ENCODE measurements around the gene MLANA. TPM values are rescaled to one million over a fixed set of nuclear protein-coding genes. Genes with fewer than 3 reads are reported as not detected.
A peak's percentile ranks its signal among the peaks of the same experiment; 100 is the strongest.
"Not testable (repeated sequence)": the region's sequence is repeated elsewhere in the genome, so short reads cannot be mapped to it uniquely, and the experiment has no call there.

MLANA gene
- total RNA-seq, 6 donors from 2014 or later, result not detected

GRCh38 chr9:5879419-5880181 is 11.1 kb upstream of the MLANA start:
- H3K27ac ChIP-seq, result no peak overlapping the region
- H3K27me3 ChIP-seq, result no peaks in the 10 kb centered on the region
- ATAC-seq (ENCODE audit: low FRiP score in 2 of 2) (peak in 1 of 2 donors; percentile 78), DNase-seq (no peak)
- 88% methylated on average over 10 of the region's 10 CpGs for WGBS, 2 donors
- no peaks in the 10 kb centered on the region for H3K36me3 ChIP-seq
- H3K9me3 ChIP-seq, result no peaks in the 10 kb centered on the region
- H3K4me1 ChIP-seq, result no peaks in the 10 kb centered on the region
- no peak for TF ChIP-seq POLR2AphosphoS5 (IDR thresholded peaks at IDR 0.05)
- no peak for TF ChIP-seq EP300 (IDR thresholded peaks at IDR 0.05)
- no peak for TF ChIP-seq POLR2A (IDR thresholded peaks at IDR 0.05)
- H3K4me3 ChIP-seq, result no peak overlapping the region

- WGBS, 2 donors, result 94 to 98% methylated on average over 5 of the region's 5 CpGs
- not testable (repeated sequence) for ATAC-seq (ENCODE audit: low FRiP score in 2 of 2)
Observed at GRCh38 chr9:5882244-5883012, 8.3 kb upstream of the MLANA start.

GRCh38 chr9:5884191-5884590 is 6.5 kb upstream of the MLANA start:
- no peaks in the 10 kb centered on the region for H3K36me3 ChIP-seq

More at GRCh38 chr9:5882244-5883012, 8.3 kb upstream of the MLANA start:
- H3K9me3 ChIP-seq, H3K4me3 ChIP-seq, H3K4me1 ChIP-seq, DNase-seq, H3K36me3 ChIP-seq, H3K27me3 ChIP-seq, H3K27ac ChIP-seq: not testable (repeated sequence)

GRCh38 chr9:5886114-5886939 is 4.4 kb upstream of the MLANA start:
- 54 to 55% methylated on average over 8 of the region's 8 CpGs for WGBS, 2 donors
- ATAC-seq (ENCODE audit: low FRiP score in 2 of 2), result peak; percentile 68 to 81
- DNase-seq, result peak in 1 of 2 donors; percentile 58
- H3K27ac ChIP-seq, result no peak overlapping the region
- no peak for TF ChIP-seq EP300 (IDR thresholded peaks at IDR 0.05)
- TF ChIP-seq CTCF (IDR thresholded peaks at IDR 0.05), result peak; percentile 74 to 93 (median 82)
- no peak for TF ChIP-seq POLR2AphosphoS5 (IDR thresholded peaks at IDR 0.05)
- TF ChIP-seq POLR2A (IDR thresholded peaks at IDR 0.05), result no peak
- no peaks in the 10 kb centered on the region for H3K9me3 ChIP-seq
- H3K4me1 ChIP-seq, result no peaks in the 10 kb centered on the region
- H3K36me3 ChIP-seq, result no peaks in the 10 kb centered on the region
- H3K27me3 ChIP-seq, result no peaks in the 10 kb centered on the region
- H3K4me3 ChIP-seq, result no peak overlapping the region

More at GRCh38 chr9:5884191-5884590, 6.5 kb upstream of the MLANA start:
- Histone ChIP-seq H3K9me3 (no peaks in the 10 kb centered on the region), H3K27ac (no peak overlapping the region), H3K4me1 (no peaks in the 10 kb centered on the region), H3K4me3 (no peak overlapping the region), H3K27me3 (no peaks in the 10 kb centered on the region)
- ATAC-seq (ENCODE audit: low FRiP score in 2 of 2) (no peak), DNase-seq (peak in 1 of 2 donors; percentile 31)
- TF ChIP-seq POLR2A (IDR thresholded peaks at IDR 0.05) (no peak), CTCF (IDR thresholded peaks at IDR 0.05) (no peak), EP300 (IDR thresholded peaks at IDR 0.05) (no peak), POLR2AphosphoS5 (IDR thresholded peaks at IDR 0.05) (no peak)
- WGBS, 2 donors, result 77 to 90% methylated on average over 8 to 9 of the region's 9 CpGs

GRCh38 chr9:5892456-5893133 is 1.9 kb downstream of the MLANA start:
- H3K27ac ChIP-seq, result no peak overlapping the region
- TF ChIP-seq POLR2AphosphoS5 (IDR thresholded peaks at IDR 0.05), result no peak
- TF ChIP-seq EP300 (IDR thresholded peaks at IDR 0.05), result no peak
- TF ChIP-seq CTCF (IDR thresholded peaks at IDR 0.05), result no peak
- no peak for TF ChIP-seq POLR2A (IDR thresholded peaks at IDR 0.05)
- H3K27me3 ChIP-seq, result no peaks in the 10 kb centered on the region
- H3K4me3 ChIP-seq, result no peak overlapping the region
- no peaks in the 10 kb centered on the region for H3K4me1 ChIP-seq
- H3K36me3 ChIP-seq, result peaks cover 0 to 7% (median 0%) of the 10 kb centered on the region in 4 donors
- WGBS, 2 donors, result 81 to 94% methylated on average over 4 to 7 of the region's 7 CpGs
- no peaks in the 10 kb centered on the region for H3K9me3 ChIP-seq
- DNase-seq (no peak), ATAC-seq (ENCODE audit: low FRiP score in 2 of 2) (no peak)

Measured in upper lobe of left lung (tissue), 6 donors.